ENCODE data around the gene KRT26. TPM values are rescaled to one million over a fixed set of nuclear protein-coding genes. Genes with fewer than 3 reads are reported as not detected.

Gene KRT26
- total and polyA plus RNA-seq, 2 of the 8 experiments (the other 6 are each of a cell fraction or from before 2014, with no cell fraction given) = not detected

GRCh38 chr17:40734018-40734417 is 38.0 kb downstream of the KRT26 start:
- no peak overlapping the region for H3K56ac ChIP-seq (replicated peaks; ENCODE audit: insufficient read length, low read depth, low read length)
- no peaks in the 10 kb centered on the region for H3K79me2 ChIP-seq (ENCODE audit: control insufficient read depth in 1 of 2, insufficient read depth in 2 of 2, low read length in 2 of 2)
- no peak overlapping the region for H3K18ac ChIP-seq (ENCODE audit: extremely low read depth, low read length)
- ChIA-PET POLR2A (ENCODE audit: partially characterized antibody) (no interaction called here), CTCF (ENCODE audit: partially characterized antibody) (interaction anchor here (1.0 to 1.2 kb wide), 2 partner anchors 8 to 114 kb away, joined by 4 to 5 read pairs; no protein-coding TSS in a partner anchor)
- H3K36me3 ChIP-seq (ENCODE audit: control insufficient read depth in 2 of 4, insufficient read depth in 4 of 4, low read length in 3 of 4) = no peaks in the 10 kb centered on the region
- no peaks in the 10 kb centered on the region for H3K4me1 ChIP-seq (replicated peaks in 1 of 4; ENCODE audit: control insufficient read depth in 3 of 4, insufficient read depth in 4 of 4, low read length in 3 of 4)
- 85% methylated on average over 6 of the region's 6 CpGs; no CpG with 5 or more reads in 1 of the 2 experiments for WGBS, 2 experiments (ENCODE audit: extremely low coverage in 1 of 2, insufficient coverage in 1 of 2, insufficient read length in 1 of 2, insufficient replicate concordance in 2 of 2, low coverage in 1 of 2, low lambda C conversion rate in 2 of 2, missing lambda C conversion rate in 1 of 2)
- no peak overlapping the region for H3K4me2 ChIP-seq (ENCODE audit: insufficient read depth in 1 of 2, low read depth in 2 of 2, low read length in 2 of 2)
- FAIRE-seq (no peak), DNase-seq (ENCODE audit: low read depth in 1 of 2, low spot score in 2 of 2) (no peak)
- no peak overlapping the region for H3K9ac ChIP-seq (replicated peaks in 1 of 4; ENCODE audit: extremely low read depth in 1 of 4, low read depth in 3 of 4, low read length in 3 of 4)
- H3K4me3 ChIP-seq (ENCODE audit: extremely low read depth in 1 of 4, insufficient read depth in 2 of 4, low read depth in 3 of 4, low read length in 4 of 4) = no peak overlapping the region
- H3K79me1 ChIP-seq (ENCODE audit: low read depth, low read length) = no peaks in the 10 kb centered on the region
- no peak overlapping the region for H3K23ac ChIP-seq (ENCODE audit: insufficient read length)
- no peak overlapping the region for H2BK20ac ChIP-seq (ENCODE audit: low read length)
- no peak overlapping the region for H4K8ac ChIP-seq (ENCODE audit: extremely low read depth, insufficient read depth, low read length)
- no peak overlapping the region for H2BK15ac ChIP-seq (ENCODE audit: low read length)
- no peak overlapping the region for H3K27ac ChIP-seq (ENCODE audit: low read depth, low read length)
- no peak overlapping the region for H2AK5ac ChIP-seq (ENCODE audit: low read depth, low read length)
- H2BK5ac ChIP-seq (ENCODE audit: low read depth, low read length) = no peak overlapping the region
- H3K14ac ChIP-seq (ENCODE audit: insufficient read length) = no peak overlapping the region
- no peaks in the 10 kb centered on the region for H4K20me1 ChIP-seq (replicated peaks in 1 of 2; ENCODE audit: control insufficient read depth in 1 of 2, insufficient read depth in 2 of 2, low read length in 2 of 2)
- H4K91ac ChIP-seq (replicated peaks; ENCODE audit: insufficient read length, low read length) = no peak overlapping the region
- H2BK12ac ChIP-seq (ENCODE audit: low read depth, low read length) = no peak overlapping the region
- H2BK120ac ChIP-seq (replicated peaks; ENCODE audit: low read depth, low read length) = no peak overlapping the region
- H3K27me3 ChIP-seq (replicated peaks in 1 of 4; ENCODE audit: control insufficient read depth in 3 of 4, extremely low read depth in 1 of 4, insufficient read depth in 3 of 4, low read length in 3 of 4) = no peaks in the 10 kb centered on the region
- H3K4ac ChIP-seq (replicated peaks; ENCODE audit: insufficient read length, low read depth, low read length) = no peak overlapping the region
- no peak for TF ChIP-seq RFX5 (IDR thresholded peaks at IDR 0.05; ENCODE audit: borderline replicate concordance, low read depth, low read length)
- no peak overlapping the region for H2AFZ ChIP-seq (ENCODE audit: low read length)
- peaks cover 5 to 6% of the 10 kb centered on the region in 2 experiments; a peak in 2 of 4 replicates for H3K9me3 ChIP-seq (ENCODE audit: insufficient read depth in 2 of 2, low read depth in 1 of 2, low read length in 1 of 2)
- no peaks in the 10 kb centered on the region for H3K23me2 ChIP-seq (ENCODE audit: low read depth, low read length)
- no peak overlapping the region for H4K5ac ChIP-seq (ENCODE audit: insufficient read length, low read depth, low read length)
